GM19238 (cell line): Measurements from ENCODE around the gene CEND1.
"Not testable (repeated sequence)": the region's sequence is repeated elsewhere in the genome, so short reads cannot be mapped to it uniquely, and the experiment has no call there.

ENCODE experiments used
- DNase-seq: peaks from one replicate; pipeline ENCODE4 v3.0.0; 2011; ENCODE audit warnings: low spot score; ENCODE audit not compliant: insufficient read length

Gene CEND1

DNA sequence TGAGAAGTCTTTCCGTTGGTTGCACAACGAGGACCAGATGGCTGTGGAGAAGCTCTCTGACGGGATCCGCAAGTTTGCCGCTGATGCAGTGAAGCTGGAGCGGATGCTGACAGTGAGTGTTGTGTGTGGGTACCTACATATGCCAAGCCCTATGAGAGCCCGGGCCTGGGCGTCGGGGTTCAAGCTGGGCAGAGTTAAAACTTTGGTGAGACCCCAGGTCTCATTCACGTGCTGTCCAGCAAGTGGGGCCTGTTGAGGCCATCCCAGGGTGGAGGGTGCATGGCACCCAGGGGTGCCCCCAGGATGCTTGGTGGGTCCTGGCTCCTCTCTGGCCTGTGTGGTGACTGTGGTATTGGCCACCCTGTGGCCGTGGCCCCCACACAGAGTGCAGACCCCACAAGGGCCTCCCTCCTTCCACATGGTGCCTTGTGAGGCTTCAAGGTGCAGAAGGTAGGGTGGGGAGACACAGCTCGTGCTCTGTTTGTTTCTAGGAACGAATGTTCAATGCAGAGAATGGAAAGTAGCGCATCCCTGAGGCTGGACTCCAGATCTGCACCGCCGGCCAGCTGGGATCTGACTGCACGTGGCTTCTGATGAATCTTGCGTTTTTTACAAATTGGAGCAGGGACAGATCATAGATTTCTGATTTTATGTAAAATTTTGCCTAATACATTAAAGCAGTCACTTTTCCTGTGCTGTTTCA lies 25.4 kb downstream of the CEND1 start:
- no peak for DNase-seq

DNA sequence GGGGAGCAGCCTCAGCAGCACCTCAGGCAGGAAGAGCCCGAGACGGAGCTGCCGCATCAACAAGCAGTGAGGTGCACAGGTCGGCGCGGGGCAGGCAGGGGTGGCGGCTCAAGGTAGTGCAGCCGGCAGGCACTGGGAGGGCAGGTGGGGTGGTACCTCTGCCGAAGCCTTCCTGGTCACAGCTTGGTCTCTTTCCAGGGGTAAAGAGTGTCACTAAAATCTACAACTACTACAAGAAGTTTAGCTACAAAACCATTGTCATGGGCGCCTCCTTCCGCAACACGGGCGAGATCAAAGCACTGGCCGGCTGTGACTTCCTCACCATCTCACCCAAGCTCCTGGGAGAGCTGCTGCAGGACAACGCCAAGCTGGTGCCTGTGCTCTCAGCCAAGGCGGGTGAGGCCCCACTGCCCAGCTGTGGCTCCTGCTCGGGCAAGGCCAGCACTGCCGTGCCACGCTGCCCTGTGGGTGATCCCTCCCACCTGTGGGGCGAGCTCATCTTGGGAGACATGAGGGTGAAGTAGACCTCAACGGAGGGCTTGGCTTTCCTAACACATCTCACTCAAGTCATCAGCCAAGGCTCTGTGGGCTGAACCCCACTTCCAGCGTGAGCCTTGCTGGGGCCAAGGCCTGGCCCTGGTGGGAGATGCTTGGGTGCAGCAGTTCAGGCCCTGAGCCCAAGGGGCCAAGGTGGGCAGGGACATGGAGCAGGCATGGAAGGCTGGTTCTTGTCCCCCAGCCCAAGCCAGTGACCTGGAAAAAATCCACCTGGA lies 26.2 kb downstream of the CEND1 start:
- no peak for DNase-seq

DNA sequence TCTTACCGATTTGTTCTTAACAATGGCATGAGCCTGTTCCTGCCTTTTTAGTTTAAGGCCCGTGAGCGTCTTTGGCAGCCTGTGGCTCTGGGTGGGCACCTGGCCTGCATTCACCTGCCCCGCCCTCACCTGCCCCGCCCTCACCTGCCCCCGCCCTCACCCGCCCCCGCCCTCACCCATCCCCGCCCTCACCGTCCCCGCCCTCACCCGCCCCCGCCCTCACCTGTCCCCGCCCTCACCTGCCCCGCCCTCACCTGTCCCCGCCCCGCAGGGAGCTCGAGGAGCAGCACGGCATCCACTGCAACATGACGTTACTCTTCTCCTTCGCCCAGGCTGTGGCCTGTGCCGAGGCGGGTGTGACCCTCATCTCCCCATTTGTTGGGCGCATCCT lies 26.8 kb downstream of the CEND1 start:
- no peak for DNase-seq

DNA sequence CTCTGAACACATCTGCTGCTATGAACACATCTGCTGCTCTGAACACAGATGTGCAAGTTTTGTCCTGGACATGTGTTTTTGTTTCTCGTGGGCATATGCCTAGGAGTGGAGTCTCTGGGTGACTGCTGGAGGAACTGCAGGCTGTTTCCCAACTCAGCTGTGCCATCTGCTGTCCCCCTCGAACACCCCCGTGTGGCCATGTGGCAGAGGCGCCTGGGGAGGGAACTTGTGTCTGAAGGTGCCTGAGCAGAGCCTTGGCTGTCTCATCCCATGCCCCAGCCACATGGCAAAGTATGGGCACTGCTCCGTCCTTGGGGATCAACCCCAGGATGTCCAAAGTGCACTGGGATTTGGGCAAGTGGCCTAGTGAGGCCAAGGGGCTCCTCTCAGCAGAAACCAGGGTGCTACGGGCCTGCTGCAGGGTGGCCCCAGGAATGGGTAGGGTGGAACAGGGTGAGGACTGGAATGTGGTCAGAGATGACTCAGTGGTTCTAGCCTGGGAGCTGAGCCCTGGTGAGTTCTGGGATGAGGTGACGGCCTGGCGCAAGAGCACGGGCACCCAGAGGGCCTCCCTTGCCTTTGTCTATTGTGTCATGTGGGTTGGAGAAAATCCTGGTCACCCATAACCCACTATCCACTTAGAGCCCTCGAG lies 27.3 kb downstream of the CEND1 start:
- DNase-seq, result no peak

DNA sequence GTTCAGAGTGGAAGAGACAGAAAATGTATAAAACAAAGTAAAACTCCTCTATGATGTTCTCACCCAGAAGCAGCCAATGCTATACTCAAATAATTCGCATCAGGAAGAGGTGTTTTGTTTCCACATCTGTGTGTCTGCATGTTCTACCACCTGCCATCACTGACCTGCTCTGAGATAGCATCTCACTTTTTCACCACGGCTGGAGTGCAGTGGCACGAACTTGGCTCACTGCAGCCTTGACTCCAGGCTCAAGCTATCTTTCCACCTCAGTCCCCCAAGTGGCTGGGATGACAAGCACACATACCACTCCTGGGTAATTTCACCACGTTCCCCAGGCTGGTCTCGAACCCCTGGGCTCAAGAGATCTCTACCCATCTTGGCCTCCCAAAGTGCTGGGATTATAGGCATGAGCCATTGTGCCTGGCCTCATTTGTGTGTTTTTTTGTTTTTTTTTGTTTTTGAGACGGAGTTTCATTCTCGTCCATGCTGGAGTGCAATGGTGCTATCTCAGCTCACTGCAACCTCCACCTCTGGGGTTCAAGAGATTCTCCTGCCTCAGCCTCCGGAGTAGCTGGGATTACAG lies 28.3 kb downstream of the CEND1 start:
- no peak for DNase-seq

DNA sequence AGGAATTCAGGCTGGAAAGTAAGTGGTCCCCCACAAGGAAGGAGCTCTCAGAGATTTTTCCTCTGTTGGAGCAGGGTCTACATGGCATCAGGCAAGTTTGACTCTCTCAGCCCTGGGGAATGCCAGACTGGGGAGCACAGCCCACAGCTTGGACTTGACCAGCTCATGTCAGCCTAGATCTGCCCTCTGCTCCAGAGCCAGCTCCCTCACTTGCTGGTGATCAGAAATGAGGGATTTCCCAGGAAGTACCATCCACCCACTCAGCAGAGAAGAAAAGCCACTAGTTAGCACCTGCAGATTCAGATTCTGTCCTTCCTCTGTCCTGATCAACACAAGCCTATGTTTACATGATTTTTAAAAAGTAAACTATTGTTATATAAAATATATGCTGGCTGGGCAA lies 29.7 kb downstream of the CEND1 start:
- DNase-seq, result no peak

DNA sequence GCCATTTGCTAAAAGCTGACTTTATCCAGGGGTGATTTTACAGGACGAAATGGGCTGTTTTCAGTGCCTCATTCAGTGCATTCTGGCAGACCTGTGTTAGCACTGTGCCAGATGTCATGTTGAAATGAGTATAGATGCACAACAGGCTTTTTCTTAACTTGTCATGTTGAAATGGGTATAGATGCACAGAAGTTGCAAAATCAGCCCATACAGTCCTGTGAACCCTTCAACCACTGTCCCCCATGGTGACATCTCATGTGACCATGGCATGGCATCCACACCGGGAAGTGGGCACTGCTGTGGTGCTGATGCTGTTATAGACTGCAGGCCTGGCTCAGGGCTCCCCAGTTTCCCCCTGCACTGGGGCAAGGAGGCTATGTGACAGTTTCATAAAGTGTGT lies 40.2 kb downstream of the CEND1 start:
- no peak for DNase-seq

DNA sequence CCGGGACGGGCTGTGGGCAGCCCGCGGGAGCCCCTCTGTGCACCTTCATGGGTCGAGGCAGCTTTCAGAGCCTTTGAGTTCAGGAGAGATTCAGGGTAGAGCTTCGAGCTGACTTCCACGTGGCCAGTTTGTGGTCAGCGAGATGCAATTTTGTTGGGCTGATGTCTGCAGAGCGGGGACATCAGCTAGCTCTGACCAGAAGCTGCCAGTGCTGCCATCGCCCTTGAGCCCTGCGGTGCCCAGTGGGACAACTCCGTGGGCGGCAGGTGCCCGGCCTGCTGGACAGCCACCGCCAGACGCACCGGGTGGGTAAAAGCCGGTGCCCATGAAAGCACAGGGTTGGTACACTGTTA lies 41.9 kb downstream of the CEND1 start:
- peak; percentile 15 for DNase-seq

DNA sequence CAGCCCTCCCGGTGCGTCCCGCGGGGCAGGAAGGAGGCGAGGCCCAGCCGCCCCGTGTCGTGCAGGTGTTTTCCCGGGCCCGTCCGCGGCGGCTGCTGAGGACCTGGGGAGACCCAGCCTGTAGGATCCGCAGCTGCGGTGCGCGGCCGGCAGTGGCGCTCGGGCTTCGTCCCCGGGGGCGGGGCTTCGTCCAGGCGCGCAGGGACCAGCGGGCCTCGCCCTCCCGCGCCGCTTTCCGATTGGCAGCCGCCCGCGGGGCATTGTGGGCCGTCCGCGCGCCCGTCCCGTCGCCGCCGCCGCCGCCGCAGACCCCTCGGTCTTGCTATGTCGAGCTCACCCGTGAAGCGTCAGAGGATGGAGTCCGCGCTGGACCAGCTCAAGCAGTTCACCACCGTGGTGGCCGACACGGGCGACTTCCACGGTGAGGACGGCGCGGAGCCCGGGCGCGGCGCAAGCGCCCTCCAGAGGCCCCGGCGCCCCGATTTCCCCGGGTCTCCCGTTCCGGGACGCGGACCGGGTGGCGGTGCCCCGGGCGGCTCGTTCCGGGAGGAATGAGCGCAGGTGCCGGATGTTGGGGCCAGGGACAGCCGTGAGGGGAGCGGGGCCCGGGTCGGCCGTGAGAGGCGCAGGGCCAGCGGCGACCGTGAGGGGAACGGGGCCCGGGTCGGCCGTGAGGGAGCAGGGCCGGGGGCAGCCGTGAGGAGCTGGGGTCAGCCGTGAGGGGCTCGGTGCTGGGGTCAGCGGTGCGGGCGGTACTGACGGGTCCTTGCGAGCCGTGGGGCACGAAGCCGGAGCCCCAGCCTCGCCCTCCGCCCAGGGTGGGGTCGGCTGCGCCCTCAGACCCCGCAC lies 42.5 kb downstream of the CEND1 start, which contains the start of gene TALDO1:
Gene TALDO1 (plus strand): TSS at position 307 of the 849 bp plus-strand sequence. CDS start 18 bp downstream, at position 325.
- peak; percentile 98 for DNase-seq

DNA sequence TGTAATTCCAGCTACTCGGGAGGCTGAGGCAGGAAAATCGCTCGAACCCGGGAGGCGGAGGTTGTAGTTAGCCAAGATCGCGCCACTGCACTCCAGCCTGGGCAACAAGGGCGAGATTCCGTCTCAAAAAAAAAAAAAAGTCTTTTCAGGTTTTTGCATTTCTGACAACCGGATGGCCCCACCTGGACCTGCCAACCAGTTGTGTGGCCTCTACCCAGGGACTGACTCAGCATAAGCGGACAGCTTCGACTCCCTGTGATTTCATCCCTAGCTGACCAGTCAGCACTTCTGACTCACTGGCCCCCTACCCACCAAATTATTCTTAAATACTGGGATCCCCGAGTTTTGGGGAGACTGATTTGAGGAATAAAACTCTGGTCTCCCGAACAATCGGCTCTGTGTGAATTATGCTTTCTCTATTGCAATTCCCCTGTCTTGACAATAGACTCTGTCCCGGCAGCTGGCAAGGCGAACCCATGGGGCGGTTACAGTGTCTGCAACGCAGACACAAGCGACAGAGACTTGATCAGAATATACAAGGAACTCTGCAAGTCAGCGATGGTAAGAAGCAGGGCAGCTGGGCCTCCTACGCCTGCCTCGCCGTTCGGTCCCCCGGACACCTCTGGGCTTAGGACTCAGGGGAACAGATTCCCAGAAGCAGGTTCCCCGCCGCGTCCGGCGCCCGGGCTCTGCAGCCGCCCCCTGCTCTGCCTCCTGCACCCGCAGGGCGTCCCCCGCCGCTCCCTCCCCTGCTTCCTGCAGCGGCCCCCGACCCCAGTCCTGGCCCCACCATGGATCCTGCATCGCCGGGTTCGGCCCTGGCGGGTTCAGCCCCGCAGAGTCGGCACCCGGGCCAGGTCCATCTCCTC lies 43.4 kb downstream of the CEND1 start:
- no peak for DNase-seq

DNA sequence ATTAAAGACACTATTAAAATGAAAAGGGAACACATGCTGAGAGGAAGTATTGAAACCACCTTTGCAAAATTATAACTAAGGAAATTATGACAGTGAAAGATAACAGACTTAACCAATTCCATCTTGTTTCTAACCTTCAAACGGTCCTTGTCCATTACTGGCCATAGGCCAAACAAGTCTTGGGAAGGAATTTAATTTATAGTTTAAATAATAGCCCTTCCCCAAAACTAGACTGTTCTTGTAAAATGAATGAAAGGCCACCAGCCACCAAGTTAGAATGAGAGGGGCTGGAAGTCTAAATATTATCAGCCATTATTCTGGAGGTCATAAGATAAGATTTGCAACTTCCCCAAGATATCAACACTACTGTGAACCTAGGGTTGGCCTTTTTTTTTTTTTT lies 44.5 kb downstream of the CEND1 start:
- no peak for DNase-seq

DNA sequence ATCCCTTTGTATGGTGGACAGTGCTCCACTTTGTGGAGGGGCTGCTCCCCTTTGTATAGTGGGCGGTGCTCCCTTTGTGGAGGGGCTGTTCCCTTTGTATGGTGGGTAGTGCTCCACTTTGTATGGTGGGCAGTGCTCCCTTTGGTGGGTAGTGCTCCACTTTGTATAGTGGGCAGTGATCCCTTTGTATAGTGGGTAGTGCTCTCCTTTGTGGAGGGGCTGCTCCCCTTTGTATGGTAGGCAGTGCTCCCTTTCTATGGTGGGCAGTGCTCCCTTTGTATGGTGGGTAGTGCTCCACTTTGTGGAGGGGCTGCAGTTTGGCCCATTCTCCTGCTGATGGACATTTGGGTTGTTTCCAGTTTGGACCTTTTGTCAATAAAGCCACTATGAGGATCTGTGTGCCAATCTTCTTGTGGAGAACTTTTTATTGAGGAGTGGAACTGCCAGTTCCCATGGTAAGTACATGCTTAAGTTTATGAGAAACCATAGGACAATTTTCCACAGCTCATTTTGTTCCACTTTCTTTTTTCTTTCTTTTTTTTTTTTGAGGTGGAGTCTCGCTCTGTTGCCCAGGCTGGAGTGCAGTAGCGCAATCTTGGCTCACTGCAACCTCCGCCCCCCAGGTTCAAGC lies 47.2 kb downstream of the CEND1 start:
- no peak for DNase-seq

DNA sequence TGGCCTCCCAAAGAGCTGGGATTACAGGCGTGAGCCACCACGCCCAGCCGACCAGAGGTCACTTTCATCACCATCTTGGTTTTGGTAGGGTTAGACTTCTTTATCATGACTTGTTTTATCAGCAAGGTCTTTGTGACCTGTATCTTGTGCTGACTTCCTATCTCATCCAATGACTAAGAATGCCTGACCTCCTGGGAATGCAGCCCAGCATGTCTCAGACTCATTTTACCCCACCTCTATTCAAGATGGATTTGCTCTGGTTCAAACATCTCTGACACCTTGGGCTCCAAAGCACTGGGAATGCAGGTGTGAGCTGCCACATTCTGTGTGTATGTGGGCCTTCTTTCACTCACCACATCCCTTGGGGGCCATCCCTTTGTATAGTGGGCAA lies 47.7 kb downstream of the CEND1 start:
- DNase-seq, result no peak

DNA sequence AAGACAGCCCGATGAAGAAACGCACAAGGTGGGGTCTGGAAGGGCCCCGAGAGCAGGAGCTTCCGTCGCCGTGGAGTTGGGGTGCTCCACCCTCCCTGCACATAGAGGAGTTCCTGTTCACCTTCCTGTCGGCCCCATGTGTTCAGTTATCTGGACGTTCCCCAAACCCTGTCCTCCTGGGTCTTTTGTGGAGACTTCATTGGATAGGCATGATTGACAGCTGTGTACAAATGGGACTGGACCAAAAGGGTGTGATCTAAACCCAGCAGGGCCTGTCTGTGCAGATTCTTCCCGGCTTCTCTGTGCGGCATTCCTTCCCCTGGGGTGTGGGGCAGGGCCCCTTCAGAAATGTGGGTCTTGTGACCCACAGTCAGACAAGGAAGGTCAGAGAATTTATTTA lies 52.0 kb downstream of the CEND1 start:
- DNase-seq, result not testable (repeated sequence)

DNA sequence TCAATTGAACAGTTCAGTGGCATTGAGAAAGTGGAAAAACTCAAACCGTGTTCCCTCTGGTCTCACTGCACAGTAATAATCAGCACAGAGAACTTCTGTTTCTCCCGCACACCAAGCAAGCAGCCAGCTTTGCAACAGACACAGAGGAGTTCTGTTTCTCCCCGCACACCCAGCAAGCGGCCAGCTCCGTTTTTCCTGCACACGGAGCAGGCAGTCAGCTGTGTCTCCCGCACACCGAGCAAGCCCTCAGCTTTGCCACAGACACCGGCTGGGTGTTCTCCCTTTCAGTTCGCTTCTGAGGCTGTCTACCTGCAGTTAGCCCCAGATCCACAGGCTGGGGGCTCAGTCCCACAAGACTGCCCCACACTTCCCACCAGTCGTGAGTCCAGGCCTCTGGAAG lies 52.5 kb downstream of the CEND1 start:
- no peak for DNase-seq
